Epithelial cell of prostate (primary cell): ENCODE data around the gene SYCE1.
"Not testable (repeated sequence)": the region's sequence is repeated elsewhere in the genome, so short reads cannot be mapped to it uniquely, and the experiment has no call there.

Source experiments
- DNase-seq: peaks from one replicate; pipeline ENCODE4 v3.0.0-alpha.2; 2011; ENCODE audit warnings: low read depth, low spot score
- H3K27ac ChIP-seq: fragments of 450-650 bp; 2 replicates; pipeline ENCODE4 v1.5.1; 2017; ENCODE audit warnings: mild to moderate bottlenecking

Gene SYCE1

GRCh38 chr10:133564816-133565215 lies 567 bp downstream of the SYCE1 start:
- no peak overlapping the region for H3K27ac ChIP-seq
- DNase-seq: no peak

GRCh38 chr10:133559216-133559615 lies 6.2 kb downstream of the SYCE1 start:
- DNase-seq: no peak
- H3K27ac ChIP-seq: no peak overlapping the region

GRCh38 chr10:133557381-133557780 lies 8.0 kb downstream of the SYCE1 start:
- no peak overlapping the region for H3K27ac ChIP-seq
- DNase-seq: no peak

GRCh38 chr10:133555521-133555920 lies 9.9 kb downstream of the SYCE1 start:
- DNase-seq: no peak
- H3K27ac ChIP-seq: no peak overlapping the region

- no peak overlapping the region for H3K27ac ChIP-seq
Observed at GRCh38 chr10:133554600-133554999, 10.8 kb downstream of the SYCE1 start.

GRCh38 chr10:133544506-133544905 lies 20.9 kb downstream of the SYCE1 start:
- no peak overlapping the region for H3K27ac ChIP-seq
- no peak for DNase-seq

More at GRCh38 chr10:133554600-133554999, 10.8 kb downstream of the SYCE1 start:
- DNase-seq: no peak

- not testable (repeated sequence) for H3K27ac ChIP-seq, DNase-seq
Observed at GRCh38 chr10:133541441-133541975, 23.9 kb downstream of the SYCE1 start.

GRCh38 chr10:133537546-133538545 lies 27.5 kb downstream of the SYCE1 start:
- no peak for DNase-seq
- no peak overlapping the region for H3K27ac ChIP-seq

- H3K27ac ChIP-seq: no peak overlapping the region
- DNase-seq: no peak
Observed at GRCh38 chr10:133536198-133536597, 29.2 kb downstream of the SYCE1 start.

- DNase-seq: no peak
- no peak overlapping the region for H3K27ac ChIP-seq
Observed at GRCh38 chr10:133534417-133534816, 31.0 kb downstream of the SYCE1 start.

- no peak overlapping the region for H3K27ac ChIP-seq
- DNase-seq: no peak
Observed at GRCh38 chr10:133532871-133533270, 32.5 kb downstream of the SYCE1 start.

GRCh38 chr10:133530506-133530905 lies 34.9 kb downstream of the SYCE1 start:
- no peak overlapping the region for H3K27ac ChIP-seq
- no peak for DNase-seq

GRCh38 chr10:133529576-133529946 lies 35.8 kb downstream of the SYCE1 start:
- DNase-seq: no peak
- H3K27ac ChIP-seq: no peak overlapping the region

- DNase-seq: no peak
- H3K27ac ChIP-seq: no peak overlapping the region
Observed at GRCh38 chr10:133528845-133529575, 36.4 kb downstream of the SYCE1 start.

GRCh38 chr10:133528296-133528844 lies 37.0 kb downstream of the SYCE1 start:
- no peak overlapping the region for H3K27ac ChIP-seq
- no peak for DNase-seq

GRCh38 chr10:133527771-133528271 lies 37.6 kb downstream of the SYCE1 start:
- no peak for DNase-seq
- H3K27ac ChIP-seq: no peak overlapping the region

- H3K27ac ChIP-seq: no peak within 1 kb of the TSS
- no peak for DNase-seq
Observed at GRCh38 chr10:133526957-133527588, 38.3 kb downstream of the SYCE1 start, which contains the start of gene CYP2E1. TSS of gene CYP2E1 (plus strand) at chr10:133527363. CDS start at chr10:133527396, 33 bp downstream.

- no peak for DNase-seq
- no peak overlapping the region for H3K27ac ChIP-seq
Observed at GRCh38 chr10:133525444-133525843, 39.9 kb downstream of the SYCE1 start.

- peak overlapping the region; percentile 70 for H3K27ac ChIP-seq
- DNase-seq: peak; percentile 70
Observed at GRCh38 chr10:133523631-133524203, 41.7 kb downstream of the SYCE1 start.
